Stimulated activated CD4-positive, alpha-beta T cell treated with anti-CD3 and anti-CD28 coated beads, Interleukin-2, amount 100 ng/mL, for 24 hours (primary cell): ENCODE data around the gene POU2AF2.
"Not testable (repeated sequence)": the region's sequence is repeated elsewhere in the genome, so short reads cannot be mapped to it uniquely, and the experiment has no call there.

Experiments used
- DNase-seq, 2 donors: peaks; one replicate each; pipeline ENCODE4 v3.0.0-alpha.2; 2020

Gene POU2AF2

GRCh38 chr11:111245425-111245824 lies at the start of gene POU2AF2:
TSS of gene POU2AF2 (plus strand) at chr11:111245725. CDS start at chr11:111245854, 129 bp downstream.
- no peak for DNase-seq

GRCh38 chr11:111200010-111200534 lies 45.5 kb upstream of the POU2AF2 start:
- no peak for DNase-seq

DNA sequence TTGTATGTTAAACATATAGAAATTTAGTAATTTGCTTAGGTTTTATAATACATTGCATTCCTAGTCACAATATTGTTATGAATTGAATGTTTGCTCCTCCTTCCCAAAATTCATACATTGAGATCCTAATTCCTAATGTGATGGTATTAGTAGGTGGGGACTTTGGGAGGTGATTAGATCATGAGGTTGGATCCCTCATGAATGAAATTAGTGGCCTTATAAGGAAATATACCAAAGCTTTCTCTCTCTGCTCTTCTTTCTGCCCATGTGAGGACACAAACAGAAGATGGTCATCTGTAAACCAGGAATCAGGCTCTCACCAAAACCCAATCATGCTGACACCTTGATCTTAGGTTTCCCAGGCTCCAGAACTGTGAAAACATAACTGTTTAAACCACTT lies 41.3 kb upstream of the POU2AF2 start:
- no peak for DNase-seq

GRCh38 chr11:111205632-111206385 lies 39.7 kb upstream of the POU2AF2 start:
- no peak for DNase-seq

DNA sequence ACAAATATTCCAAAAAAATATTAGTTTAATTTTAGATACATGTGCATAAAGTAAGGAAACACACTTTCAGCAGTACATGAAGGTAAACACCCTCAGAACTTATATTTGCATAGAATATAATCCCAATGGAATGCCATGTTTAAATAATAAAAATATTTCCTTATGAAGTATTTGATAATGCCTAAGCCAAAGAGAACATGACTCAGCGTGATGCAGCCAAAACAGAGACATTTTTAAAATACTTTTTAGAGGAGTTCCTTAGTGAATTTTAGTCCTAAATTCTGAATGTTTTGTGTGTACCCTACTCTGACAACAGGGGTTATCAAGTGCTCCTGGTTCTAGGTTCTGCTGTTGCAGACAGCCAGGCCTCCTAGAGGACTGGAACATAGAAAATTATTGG lies 39.1 kb upstream of the POU2AF2 start:
- DNase-seq, result no peak

DNA sequence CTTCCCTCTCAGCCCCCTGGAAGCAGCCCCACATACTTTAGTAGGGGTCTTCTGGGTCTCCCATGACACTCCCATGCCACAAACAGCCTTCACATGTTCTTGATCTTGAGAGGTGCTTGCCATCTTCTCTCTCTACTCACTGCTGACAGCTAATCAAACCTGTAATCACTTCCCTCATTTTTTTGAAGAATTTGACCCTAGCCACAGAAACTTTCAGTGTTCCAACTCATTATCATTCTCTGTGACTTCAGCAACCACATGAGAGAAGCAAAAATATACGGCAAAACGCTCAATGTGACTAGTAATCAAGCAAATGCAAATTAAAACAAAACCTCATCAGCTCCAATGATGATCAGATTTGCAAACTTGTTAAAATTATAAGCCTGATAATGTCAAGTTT lies 38.3 kb upstream of the POU2AF2 start:
- DNase-seq, result no peak

DNA sequence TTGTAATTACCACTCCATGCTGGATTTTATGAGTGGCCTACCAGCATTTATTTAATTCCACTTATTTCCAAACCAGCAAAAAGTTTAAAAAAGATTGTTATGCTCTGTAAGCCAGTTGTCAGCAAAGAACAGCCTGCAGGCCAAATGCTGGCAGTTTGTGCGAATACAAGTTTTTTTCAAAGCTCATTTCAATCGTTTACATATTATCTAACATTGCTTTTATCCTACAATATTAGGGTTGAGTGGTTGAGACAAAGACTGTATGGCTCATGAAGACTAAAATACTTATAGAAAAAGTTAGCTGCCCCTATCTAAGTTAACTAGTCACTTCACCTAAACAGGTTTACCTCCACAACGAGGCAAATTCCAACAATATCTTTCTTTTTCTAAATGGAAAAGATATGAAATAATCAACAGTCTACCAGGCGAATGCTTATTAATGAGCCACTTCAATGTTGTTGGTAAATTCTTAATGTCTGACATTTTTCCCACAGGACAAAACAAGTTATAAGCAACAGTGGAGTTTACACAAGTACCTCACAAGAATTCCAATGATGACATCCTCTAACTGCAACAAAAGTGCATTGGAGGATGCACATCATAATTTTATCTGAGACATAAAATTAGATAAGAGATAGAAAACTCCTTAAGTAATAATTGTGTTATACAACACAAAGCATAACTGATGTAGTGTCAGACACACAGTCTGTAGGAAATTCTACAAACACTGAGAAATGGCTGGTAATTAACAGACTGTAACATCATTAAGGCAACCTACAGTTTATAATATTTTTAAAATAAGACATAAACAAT lies 35.8 kb upstream of the POU2AF2 start:
- no peak for DNase-seq

GRCh38 chr11:111213256-111213655 lies 32.3 kb upstream of the POU2AF2 start:
- DNase-seq, result no peak

DNA sequence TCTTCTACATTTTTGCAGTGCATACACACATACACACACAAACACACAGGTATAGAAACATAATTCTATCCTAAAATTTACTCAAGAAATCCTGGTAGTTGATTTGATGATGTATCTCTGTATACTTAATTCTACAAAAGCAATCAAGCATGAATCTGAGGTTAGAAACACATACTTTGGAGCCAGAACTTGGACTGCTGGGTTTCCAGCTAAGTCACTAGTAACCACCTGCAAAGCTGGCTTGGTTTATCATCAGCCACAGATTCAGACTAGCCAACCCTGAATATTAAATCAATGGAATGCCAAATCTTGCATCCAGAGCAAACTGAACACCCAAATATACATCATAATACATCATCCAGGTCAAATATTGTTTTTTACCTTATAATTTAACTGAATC lies 24.8 kb upstream of the POU2AF2 start:
- DNase-seq, result no peak

DNA sequence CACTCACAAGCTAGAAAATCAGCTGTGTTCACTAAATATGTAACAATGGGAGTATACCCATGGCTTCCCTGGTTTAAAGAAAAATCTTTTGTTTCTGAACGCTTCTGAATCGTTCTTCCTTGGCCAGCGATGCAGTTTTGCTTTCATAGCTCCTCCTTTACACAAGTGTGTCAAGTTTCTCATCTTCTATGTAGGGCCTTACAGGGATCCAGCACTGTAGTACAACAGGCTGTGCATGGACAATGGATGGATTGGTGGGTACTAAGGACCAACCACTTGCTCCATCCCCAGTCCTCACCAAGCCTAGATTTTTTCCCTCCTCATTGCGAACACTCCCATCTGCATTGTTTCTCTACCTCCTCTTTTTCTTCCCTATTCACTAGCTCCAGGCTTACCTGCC lies 24.3 kb upstream of the POU2AF2 start:
- no peak for DNase-seq

DNA sequence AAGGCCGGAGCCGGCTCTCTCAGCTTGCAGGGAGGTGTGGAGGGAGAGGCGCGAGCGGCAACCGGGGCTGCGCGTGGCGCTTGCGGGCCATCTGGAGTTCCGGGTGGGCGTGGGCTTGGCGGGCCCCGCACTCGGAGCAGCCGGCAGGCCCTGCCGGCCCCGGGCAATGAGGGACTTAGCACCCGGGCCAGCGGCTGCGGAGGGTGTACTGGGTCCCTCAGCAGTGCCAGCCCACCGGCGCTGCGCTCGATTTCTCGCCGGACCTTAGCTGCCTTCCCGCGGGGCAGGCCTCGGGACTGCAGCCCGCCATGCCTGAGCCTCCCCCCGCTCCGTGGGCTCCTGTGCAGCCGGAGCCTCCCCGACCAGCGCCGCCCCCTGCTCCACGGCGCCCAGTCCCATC lies 23.6 kb upstream of the POU2AF2 start:
- DNase-seq, result not testable (repeated sequence)

DNA sequence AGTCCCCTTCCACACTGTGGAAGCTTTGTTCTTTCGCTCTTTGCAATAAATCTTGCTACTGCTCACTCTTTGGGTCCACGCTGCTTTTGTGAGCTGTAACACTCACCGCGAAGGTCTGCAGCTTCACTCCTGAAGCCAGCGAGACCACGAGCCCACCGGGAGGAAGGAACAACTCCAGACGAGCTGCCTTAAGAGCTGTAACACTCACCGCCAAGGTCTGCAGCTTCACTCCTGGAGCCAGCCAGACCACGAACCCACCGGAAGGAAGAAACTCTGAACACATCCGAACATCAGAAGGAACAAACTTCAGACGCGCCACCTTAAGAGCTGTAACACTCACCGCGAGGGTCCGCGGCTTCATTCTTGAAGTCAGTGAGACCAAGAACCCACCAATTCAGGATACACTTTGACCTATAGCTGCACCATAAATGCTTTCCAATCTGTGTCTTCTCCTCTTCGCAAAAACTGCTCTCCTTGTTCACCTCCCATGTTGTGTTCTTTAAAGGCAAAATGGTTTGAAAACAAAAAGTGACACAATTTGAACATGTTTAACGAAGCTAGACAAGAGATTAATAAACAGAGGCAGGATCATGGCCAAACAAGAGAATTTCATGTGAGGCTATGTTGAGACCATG lies 22.6 kb upstream of the POU2AF2 start:
- DNase-seq, result peak in 1 of 2 donors; percentile 9

GRCh38 chr11:111225881-111226280 lies 19.6 kb upstream of the POU2AF2 start:
- no peak for DNase-seq

DNA sequence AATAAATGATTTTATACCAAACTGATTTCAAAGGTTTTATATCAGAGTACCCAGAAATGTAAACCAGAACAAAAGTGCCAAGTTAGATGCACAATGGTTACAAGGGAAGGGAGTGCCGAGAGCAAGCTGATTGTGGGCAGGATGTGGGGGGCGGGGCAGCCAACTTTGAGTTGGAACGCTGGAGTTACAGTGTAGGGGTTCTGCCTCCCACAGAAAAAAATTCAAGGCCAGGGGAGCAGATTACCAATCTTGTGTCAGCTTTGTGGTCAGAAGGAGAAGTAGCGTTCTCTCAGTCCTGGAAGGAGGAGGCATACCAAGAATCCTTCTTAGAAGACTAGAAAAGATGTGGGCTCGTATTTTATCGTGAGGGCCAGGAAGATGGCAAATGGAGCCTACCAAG lies 15.9 kb upstream of the POU2AF2 start:
- peak in 1 of 2 donors; percentile 25 for DNase-seq

DNA sequence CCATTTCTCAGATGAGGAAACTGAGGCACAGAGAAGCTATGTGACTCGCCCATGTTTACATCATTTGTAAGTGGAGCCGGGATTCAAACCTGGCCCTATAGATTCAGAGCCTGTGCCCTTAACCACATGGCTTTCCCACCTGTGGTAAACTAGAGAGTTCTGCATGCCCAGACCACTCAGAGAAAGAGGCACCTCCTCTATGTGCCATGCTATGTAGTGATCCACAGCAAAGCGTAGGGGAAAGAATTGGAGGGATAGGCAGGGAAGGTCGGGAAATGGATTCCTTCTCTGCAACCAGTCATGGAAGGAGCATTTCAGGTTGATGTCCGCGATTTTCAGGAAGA lies 15.4 kb upstream of the POU2AF2 start:
- no peak for DNase-seq

- DNase-seq, result no peak
These were observed 13.7 kb upstream of the POU2AF2 start for GRCh38 chr11:111231836-111232235.

- no peak for DNase-seq
These were observed 9.1 kb upstream of the POU2AF2 start for GRCh38 chr11:111236383-111236782.

GRCh38 chr11:111237926-111238325 lies 7.6 kb upstream of the POU2AF2 start:
- DNase-seq, result no peak

DNA sequence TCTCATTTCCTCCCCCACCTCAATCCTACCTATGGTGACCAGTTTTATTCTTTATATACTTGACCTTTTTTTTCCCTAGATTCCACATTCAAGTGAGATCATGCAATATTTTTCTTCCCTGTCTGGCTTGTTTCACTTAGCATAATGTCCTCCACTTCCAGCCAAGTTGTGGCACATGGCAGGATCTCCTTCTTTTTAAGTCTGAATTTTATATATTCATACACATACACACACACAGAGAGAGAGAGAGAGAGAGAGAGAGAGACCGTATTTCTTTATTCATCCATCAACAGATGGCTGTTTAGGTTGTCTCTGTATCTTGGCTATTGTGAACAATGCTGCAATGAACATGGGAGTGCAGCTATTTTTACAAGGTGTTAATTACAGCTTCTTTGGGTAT lies 1.4 kb downstream of the POU2AF2 start:
- DNase-seq, result no peak

DNA sequence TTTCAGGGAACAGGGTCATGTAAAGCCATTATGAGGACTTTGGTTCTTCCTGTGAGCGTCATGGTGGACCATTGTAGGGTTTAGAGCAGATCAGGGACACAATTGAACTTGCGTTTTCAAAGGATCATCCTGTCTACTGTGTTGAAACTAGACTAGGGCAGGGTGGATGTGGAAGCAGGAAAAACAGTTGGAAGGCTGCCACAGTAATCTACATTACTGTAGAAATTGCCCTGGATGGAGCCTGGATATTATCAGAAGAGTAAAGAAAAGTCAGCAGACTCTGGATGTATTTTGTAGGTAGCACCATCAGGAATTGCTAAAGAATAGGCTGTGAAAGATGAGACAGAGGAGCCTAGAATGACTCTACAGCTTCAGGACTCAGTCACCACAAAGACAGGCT lies 5.4 kb downstream of the POU2AF2 start:
- no peak for DNase-seq

DNA sequence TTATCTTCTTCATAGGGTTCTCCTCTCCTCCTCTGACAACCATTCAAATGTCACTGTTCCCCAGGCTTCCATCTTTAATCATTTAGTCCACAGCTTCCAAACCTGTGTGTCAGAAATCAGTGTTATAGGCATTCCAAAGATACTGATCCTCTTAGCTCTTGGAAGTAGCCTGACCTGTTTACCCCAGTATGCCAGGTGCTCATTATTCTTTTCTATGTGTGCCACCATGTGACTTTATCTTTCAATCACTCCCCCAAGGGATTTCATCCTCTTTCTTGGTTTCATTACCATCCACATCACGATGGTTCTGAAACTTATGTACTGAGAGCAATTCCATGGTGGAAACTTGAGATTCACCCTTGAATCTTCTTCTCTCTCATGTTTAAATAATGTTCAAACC lies 7.6 kb downstream of the POU2AF2 start:
- no peak for DNase-seq

DNA sequence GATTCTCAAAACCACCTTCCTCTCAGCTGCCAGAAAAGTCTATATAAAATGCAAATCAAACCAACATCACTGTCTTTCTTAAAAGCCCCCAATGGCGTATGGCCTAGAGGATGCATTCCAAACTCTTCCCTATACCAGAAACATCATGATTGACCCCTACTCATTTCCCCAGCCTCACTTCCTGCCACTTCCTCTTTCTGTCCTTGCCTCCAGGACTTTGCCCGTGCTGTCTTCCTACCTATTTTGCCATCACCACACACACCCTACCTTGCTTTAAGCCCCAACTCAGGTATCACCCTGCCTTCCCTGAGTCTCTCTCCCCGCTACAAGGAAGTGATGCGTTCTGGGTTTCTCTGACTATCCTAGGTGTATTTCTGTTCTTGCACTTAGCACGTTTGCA lies 8.1 kb downstream of the POU2AF2 start:
- no peak for DNase-seq

GRCh38 chr11:111258046-111258445 lies 12.5 kb downstream of the POU2AF2 start:
- DNase-seq, result no peak

DNA sequence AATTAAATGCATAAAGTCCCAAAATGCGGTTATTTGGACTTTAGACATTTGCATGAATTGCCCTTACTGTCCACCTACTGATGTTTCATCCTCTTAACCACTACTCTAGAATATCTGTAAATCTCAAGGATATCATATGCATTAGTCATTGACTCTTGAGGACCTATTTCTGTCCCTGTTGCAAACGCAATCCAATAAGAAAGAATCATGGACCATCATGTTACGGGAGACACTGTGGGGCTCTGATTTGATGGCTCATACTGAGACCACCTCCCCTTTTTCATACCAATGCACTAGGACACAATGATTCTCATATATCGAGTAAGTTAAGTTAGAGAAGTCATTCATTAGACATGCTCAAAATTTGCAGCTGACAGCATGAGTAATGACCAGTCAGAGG lies 14.4 kb downstream of the POU2AF2 start:
- DNase-seq, result no peak
